KOPT-K1 (cell line): Measurements from ENCODE around the gene GUCD1.
"Not testable (repeated sequence)": the region's sequence is repeated elsewhere in the genome, so short reads cannot be mapped to it uniquely, and the experiment has no call there.

ENCODE experiments used
- H3K27ac ChIP-seq: fragments of 200-600 bp; sonication (generic); 2 replicates; pipeline ENCODE4 v1.5.1; 2016; ENCODE audit warnings: antibody characterized with exemption, mild to moderate bottlenecking, low read depth, low read length; ENCODE audit not compliant: poor library complexity, severe bottlenecking
- H3K36me3 ChIP-seq: fragments of 200-600 bp; sonication (generic); 2 replicates; pipeline ENCODE4 v1.5.1; 2017; ENCODE audit warnings: antibody characterized with exemption, mild to moderate bottlenecking, low read length, moderate library complexity; ENCODE audit not compliant: insufficient read depth
- H3K9me3 ChIP-seq: fragments of 200-600 bp; sonication (generic); 2 replicates; pipeline ENCODE4 v1.5.1; 2017; ENCODE audit warnings: antibody characterized with exemption, low read length, mild to moderate bottlenecking; ENCODE audit not compliant: insufficient read depth, poor library complexity, severe bottlenecking

Gene GUCD1

GRCh38 chr22:24554313-24555164, at the start of gene GUCD1:
GUCD1 (minus strand) TSS chr22:24555138; CDS start chr22:24554991, 147 bp downstream.
- H3K36me3 ChIP-seq: peaks cover 51% of the 10 kb centered on the region
- peak within 1 kb of the TSS; percentile 100 for H3K27ac ChIP-seq
- no peaks in the 10 kb centered on the region for H3K9me3 ChIP-seq

GRCh38 chr22:24603770-24604629, 49.1 kb upstream of the GUCD1 start:
- H3K9me3 ChIP-seq, H3K36me3 ChIP-seq: not testable (repeated sequence)
- peak overlapping the region; percentile 55 for H3K27ac ChIP-seq

GRCh38 chr22:24602847-24603769, 48.2 kb upstream of the GUCD1 start, which contains the start of gene GGT1:
GGT1 (plus strand) TSS chr22:24603193; CDS start chr22:24611082, 7,889 bp downstream.
- peak within 1 kb of the TSS; percentile 55 for H3K27ac ChIP-seq
- not testable (repeated sequence) for H3K36me3 ChIP-seq, H3K9me3 ChIP-seq

DNA sequence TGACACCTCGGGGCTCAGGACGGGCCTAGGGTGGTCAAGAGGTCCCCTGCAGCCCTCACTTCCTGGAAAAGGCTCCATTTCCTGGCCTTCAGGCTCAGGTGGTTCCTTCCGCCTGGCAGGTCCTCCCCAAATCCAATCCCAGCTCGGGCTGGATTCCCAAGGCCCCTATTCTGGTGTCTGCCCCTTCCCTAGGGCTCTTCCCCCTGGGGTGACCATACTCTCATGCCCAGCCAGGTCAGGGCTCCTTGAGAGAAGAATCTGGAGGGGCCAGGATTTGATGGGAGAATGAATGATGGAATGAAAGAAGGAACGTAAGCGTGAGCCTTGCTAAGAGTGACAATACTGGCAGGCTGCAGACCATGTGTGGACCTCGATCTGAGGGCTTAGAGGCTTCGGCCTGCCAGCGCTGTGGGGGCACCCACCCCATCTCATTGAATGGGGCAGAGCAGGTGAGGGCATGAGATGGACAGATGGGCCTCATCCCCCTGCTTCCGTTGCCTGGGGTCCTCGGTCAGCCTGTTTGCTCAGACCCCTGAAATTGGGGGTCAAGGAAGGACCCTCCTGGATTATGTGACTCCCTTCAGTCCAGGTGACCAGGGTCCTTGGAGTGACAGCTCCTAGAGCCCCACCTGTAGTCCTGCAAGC, 47.3 kb upstream of the GUCD1 start:
- not testable (repeated sequence) for H3K36me3 ChIP-seq, H3K9me3 ChIP-seq, H3K27ac ChIP-seq

DNA sequence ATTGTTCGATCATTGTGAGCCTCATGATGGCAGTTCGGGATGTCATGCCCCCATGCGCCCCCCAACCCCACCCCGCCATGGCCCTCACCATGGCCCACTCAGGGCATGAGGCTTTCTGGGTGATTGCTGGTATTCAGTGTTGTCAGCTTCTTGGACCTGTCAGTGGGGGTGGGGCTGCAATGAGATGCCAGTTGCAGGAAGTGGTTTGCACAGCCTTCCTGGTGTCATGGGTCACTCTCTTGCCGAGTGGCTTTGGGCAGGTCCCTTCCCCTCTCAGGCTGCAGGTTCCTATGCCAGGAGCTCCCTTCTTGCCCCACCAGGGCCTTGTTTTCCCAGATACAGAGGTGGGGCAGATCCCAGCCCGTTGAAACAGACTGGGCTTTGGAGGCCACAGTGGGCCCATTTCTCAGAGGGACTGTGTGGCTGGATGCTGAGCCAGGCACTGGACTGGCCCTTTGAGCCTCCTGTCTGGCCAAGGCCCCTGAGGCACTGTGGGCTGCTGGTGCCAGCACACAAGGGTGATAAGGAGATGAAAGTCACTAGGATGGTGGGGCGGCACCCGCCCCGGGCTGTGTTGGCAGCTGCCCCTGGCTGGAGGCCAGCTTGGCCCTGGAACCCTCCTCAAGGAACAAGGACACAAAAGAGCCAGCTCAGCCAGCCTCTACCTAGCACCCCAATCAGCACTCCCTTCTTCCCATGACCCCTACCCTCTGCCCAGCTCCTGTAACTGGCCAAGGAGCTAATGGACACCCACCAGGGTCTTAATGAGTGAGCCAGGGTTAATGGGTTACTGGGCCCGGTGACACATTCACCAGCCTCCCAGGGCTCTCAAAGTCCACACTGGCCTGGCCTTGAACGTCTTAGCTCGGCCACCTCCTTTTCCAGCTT, 46.5 kb upstream of the GUCD1 start:
- no peaks in the 10 kb centered on the region for H3K9me3 ChIP-seq
- no peaks in the 10 kb centered on the region for H3K36me3 ChIP-seq
- H3K27ac ChIP-seq: peak overlapping the region; percentile 22

DNA sequence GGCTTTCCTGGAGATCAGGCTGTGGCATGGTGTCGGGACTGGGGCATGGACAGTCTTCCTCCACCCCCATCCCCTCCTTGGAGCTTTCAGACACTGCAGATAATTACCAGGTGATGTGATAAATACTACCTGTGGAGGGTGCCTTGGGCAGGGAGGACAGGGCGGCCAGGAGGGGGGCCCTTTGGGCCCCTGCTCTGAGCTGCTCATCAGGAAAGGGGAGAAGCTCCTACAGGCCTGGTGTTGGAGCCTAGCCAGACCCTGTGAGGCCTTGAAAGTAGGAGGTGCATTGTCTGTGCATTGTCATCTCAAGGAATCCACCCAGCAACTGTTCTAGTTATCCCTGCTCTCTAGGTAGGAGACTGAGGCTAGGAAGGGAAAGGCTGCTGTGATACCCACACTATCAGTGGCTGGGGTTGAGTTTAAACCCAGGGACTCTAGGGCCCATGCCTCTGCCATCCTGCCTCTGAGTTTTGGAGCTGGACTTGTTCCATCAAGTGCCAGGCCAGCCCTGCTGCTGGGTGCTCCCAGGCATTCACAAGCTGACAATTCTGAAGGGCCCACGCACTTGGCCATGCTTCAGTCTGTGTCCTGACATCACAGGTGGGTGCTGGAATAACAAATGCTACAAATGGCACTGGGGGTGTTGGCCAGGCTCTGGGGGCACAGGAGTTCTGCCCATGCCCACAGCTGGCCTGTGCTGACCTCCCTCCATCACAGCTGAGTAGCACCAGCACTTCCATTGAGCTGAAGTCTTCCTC, 45.2 kb upstream of the GUCD1 start:
- H3K27ac ChIP-seq, H3K36me3 ChIP-seq, H3K9me3 ChIP-seq: not testable (repeated sequence)

- H3K9me3 ChIP-seq: no peaks in the 10 kb centered on the region
- no peaks in the 10 kb centered on the region for H3K36me3 ChIP-seq
- H3K27ac ChIP-seq: no peak overlapping the region
Observed at GRCh38 chr22:24599514-24599913, 44.6 kb upstream of the GUCD1 start.

DNA sequence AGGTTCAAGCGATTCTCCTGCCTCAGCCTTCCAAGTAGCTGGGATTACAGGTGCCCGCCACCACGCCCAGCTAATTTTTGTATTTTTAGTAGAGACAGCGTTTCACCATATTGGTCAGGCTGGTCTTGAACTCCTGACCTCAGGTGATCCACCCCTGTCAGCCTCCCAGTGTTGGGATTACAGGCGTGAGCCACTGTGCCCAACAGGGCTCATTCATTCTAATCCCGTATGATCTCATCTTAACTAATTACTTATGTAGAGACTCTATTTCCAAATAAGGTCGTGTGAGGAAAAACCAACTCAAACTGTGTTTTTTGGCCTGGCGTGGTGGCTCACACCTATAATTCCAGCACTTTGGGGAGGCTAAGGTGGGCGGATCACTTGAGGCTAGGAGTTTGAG, 42.1 kb upstream of the GUCD1 start:
- H3K27ac ChIP-seq, H3K9me3 ChIP-seq, H3K36me3 ChIP-seq: not testable (repeated sequence)

- Histone ChIP-seq H3K9me3 (no peaks in the 10 kb centered on the region), H3K36me3 (no peaks in the 10 kb centered on the region), H3K27ac (no peak overlapping the region)
Observed at GRCh38 chr22:24595863-24596262, 40.9 kb upstream of the GUCD1 start.

GRCh38 chr22:24595228-24595627, 40.3 kb upstream of the GUCD1 start:
- no peak overlapping the region for H3K27ac ChIP-seq
- H3K9me3 ChIP-seq: no peaks in the 10 kb centered on the region
- no peaks in the 10 kb centered on the region for H3K36me3 ChIP-seq

DNA sequence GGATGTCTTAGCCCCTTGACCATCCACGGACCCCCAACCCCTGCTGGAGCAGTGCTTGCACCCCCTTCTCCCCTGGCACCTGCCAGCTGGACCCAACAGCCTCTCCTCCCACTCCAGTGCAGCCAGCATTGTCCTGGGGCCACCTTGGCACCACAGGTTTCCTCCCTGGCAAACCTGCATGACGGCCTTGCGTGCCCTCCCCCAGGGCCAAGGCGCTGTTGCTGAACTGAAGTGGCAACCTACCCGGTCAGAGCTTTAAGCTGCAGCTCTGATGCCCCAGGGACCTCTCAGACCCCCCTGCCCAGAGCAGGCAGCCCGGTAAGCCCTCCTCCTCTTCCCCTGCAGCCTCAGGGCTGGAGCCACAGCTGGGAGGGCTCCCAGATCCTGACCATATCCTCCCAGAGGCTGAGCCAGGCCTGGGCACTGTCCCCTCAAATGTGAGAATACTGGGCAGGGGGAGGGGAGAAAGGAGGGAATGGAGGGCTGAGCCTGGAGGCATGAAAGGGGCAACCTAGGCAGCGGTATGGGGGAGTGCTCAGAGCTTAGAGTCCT, 39.7 kb upstream of the GUCD1 start:
- Histone ChIP-seq H3K9me3 (no peaks in the 10 kb centered on the region), H3K27ac (no peak overlapping the region), H3K36me3 (no peaks in the 10 kb centered on the region)

DNA sequence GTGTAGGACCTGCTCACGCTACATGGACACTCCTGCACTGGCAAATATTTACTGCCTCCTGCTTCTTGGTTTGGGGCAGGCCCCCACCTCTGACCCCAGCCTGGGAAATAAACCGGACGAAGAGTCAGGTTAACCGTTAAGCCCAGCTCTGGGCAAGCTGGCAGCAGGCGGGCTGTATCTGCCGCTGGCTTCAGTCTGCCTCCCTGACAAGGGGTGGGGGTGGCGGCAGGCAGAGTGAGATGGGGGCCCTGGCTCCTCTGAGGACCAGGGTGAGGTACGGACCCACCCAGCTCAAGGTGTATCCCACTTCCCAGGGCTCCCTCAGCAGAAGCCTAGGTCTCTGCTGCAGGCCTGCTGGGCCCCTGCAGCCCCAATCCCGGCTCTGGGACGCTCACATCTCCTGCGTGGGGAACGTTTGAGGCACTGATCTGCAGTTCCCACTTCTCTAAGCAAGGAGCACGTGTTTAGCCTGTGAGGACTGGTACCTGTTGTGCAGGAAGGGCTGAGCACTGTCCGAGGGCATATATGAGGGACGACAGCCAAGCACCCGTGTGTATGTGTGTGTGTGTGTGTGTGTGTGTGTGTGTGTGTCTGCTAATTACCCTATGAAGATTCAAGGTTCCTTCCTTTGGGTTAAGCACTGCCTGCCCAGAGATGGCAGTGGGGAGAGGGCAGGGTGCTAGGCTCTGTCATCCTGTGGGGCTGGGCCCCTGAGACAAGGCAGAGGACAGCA, 39.1 kb upstream of the GUCD1 start:
- H3K9me3 ChIP-seq: no peaks in the 10 kb centered on the region
- H3K27ac ChIP-seq: no peak overlapping the region

More for the DNA sequence above, 39.1 kb upstream of the GUCD1 start:
- no peaks in the 10 kb centered on the region for H3K36me3 ChIP-seq
